WERI-Rb-1 (cell line): ENCODE measurements around the gene RASA3.
A peak's percentile ranks its signal among the peaks of the same experiment; 100 is the strongest.

ENCODE experiments used
- DNase-seq: peaks from one replicate; pipeline ENCODE4 v3.0.0-alpha.2; 2020
- H3K27ac ChIP-seq: fragments of 250-450 bp; sonication (Bioruptor Pico); 2 replicates; pipeline ENCODE4 v1.5.1; 2020; ENCODE audit warnings: mild to moderate bottlenecking, moderate library complexity
- H3K27me3 ChIP-seq: fragments of 250-450 bp; sonication (Bioruptor Pico); 2 replicates; pipeline ENCODE4 v1.5.1; 2021; ENCODE audit warnings: mild to moderate bottlenecking, low read depth, moderate library complexity; ENCODE audit not compliant: insufficient read depth, severe bottlenecking
- H3K36me3 ChIP-seq: fragments of 250-450 bp; sonication (Bioruptor Pico); 2 replicates; pipeline ENCODE4 v1.5.1; 2020; ENCODE audit warnings: mild to moderate bottlenecking, moderate library complexity
- H3K4me3 ChIP-seq: 2 replicates; pipeline ENCODE4 v1.5.1; 2011; ENCODE audit warnings: low read depth, mild to moderate bottlenecking, control low read depth, low read length
- H3K9me3 ChIP-seq: fragments of 250-450 bp; sonication (Bioruptor Pico); 2 replicates; pipeline ENCODE4 v1.5.1; 2021; ENCODE audit warnings: mild to moderate bottlenecking, moderate library complexity; ENCODE audit not compliant: severe bottlenecking
- TF ChIP-seq, protein P1 (sequence below): IDR thresholded peaks from 2 replicates; pipeline ENCODE4 v1.5.1; 2011; ENCODE audit warnings: low read depth, mild to moderate bottlenecking, control low read depth, inconsistent platforms, low read length

RASA3 gene

DNA sequence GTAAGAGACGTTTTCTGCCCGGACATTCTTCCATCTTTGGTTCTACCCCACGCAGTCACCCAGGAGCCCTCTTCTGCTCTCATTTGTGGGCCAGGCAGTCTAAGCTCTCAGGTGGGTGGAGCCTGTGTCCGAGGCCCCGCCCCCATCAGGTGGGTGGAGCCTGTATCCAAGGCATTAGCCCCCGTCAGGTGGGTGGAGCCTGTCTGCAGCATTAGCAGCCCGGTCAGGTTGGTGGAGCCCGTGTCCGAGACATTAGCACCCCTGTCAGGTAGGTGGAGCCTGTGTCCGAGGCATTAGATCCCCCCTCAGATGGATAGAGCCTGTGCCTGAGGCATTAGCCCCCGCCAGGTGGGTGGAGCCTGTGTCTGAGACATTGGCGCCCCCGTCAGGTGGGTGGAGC, 113.1 kb downstream of the RASA3 start:
- peaks cover 6% of the 10 kb centered on the region for H3K36me3 ChIP-seq

DNA sequence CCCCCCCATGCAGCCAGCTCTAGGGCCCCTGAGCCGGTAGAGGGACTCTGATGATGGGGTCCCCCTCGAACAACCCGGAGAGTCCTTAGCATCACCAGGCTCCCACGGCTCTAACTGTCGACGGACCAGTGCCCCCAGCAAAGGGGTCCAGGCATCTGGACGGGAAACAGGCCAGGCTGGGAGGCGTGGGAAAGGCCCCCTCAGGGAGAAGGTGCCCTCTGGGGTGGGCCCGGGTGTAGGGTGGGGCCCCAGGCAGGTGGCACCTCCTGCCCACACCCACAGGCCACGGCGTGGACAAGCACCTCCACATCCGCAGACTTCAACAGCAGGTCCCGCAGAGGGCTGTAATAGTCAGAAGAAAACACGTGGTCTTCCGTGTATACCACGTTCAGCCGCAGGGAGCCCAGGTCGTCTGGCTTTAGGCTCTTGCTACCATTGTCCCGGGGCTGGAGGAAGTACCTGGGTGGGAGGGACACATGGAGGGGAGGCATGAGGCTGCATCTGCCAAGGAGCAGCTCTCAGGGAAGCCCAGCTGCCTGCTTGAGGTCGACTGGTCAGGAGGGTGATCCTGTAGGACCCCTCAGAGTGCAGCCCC, 113.9 kb downstream of the RASA3 start:
- Histone ChIP-seq H3K4me3 (no peak overlapping the region), H3K27me3 (no peaks in the 10 kb centered on the region), H3K9me3 (no peaks in the 10 kb centered on the region), H3K27ac (no peak overlapping the region), H3K36me3 (peaks cover 3% of the 10 kb centered on the region)
- TF ChIP-seq, protein P1, sequence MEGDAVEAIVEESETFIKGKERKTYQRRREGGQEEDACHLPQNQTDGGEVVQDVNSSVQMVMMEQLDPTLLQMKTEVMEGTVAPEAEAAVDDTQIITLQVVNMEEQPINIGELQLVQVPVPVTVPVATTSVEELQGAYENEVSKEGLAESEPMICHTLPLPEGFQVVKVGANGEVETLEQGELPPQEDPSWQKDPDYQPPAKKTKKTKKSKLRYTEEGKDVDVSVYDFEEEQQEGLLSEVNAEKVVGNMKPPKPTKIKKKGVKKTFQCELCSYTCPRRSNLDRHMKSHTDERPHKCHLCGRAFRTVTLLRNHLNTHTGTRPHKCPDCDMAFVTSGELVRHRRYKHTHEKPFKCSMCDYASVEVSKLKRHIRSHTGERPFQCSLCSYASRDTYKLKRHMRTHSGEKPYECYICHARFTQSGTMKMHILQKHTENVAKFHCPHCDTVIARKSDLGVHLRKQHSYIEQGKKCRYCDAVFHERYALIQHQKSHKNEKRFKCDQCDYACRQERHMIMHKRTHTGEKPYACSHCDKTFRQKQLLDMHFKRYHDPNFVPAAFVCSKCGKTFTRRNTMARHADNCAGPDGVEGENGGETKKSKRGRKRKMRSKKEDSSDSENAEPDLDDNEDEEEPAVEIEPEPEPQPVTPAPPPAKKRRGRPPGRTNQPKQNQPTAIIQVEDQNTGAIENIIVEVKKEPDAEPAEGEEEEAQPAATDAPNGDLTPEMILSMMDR = no peak
- no peak for DNase-seq

More for the DNA sequence above, 113.1 kb downstream of the RASA3 start:
- H3K9me3 ChIP-seq = no peaks in the 10 kb centered on the region
- no peak overlapping the region for H3K27ac ChIP-seq
- H3K27me3 ChIP-seq = no peaks in the 10 kb centered on the region
- DNase-seq = peak; percentile 60
- TF ChIP-seq, protein P1 = no peak
- H3K4me3 ChIP-seq = no peak overlapping the region

DNA sequence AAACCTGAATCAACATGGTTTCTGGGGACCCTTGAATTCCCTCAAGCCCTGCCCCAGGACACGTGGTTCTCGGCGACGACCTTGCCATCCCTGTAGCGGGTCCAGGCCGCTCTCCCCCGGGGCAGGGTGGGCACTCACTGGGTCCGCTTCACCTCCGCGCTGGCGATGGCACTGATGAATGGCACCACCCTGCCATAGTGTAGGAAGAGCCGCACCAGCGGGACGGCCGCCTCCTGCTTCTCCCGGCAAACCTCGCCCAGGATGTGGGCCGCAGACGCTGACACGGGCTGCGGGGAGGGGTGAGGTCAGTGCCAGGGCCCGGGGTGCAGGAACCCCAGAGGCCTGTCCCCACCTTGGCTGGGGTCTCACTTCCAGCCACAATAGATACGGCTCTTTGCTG, 114.5 kb downstream of the RASA3 start:
- H3K27ac ChIP-seq = no peak overlapping the region
- DNase-seq = no peak
- no peaks in the 10 kb centered on the region for H3K9me3 ChIP-seq
- no peak overlapping the region for H3K4me3 ChIP-seq
- TF ChIP-seq, protein P1 = no peak
- H3K36me3 ChIP-seq = peaks cover 3% of the 10 kb centered on the region
- no peaks in the 10 kb centered on the region for H3K27me3 ChIP-seq

DNA sequence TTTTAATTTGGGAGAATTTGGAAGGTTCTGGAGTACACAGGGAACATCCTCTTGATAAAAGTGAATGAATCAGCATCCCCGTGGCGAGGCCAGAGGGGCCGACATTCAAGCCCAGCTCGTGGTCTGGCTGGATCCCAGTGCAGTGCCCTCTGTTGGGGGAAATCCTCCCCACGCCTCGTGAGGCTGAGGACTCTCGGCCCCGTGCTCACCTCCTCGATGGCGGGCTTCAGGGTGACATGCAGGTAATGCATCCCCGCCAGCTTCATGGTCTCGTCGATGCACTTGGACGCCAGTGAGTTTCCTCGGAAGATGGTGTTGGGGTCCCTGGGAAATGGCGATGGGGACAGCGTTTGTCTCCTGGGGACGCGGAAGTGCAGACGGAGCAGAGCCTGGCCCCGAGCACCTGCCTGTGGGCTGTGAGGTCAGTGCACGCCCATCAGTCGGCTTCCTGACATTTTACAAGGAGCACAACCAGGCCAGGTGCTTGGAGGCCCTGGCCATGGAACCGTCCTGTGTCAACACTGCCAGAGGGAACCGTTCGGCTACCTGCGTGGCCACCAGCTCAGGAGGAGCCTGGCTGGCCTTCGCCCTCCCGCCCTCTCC, 115.3 kb downstream of the RASA3 start:
- TF ChIP-seq, protein P1 = peak; percentile 80
- DNase-seq = peak; percentile 56
- Histone ChIP-seq H3K9me3 (no peaks in the 10 kb centered on the region), H3K27ac (no peak overlapping the region), H3K27me3 (no peaks in the 10 kb centered on the region), H3K36me3 (peaks cover 3% of the 10 kb centered on the region), H3K4me3 (no peak overlapping the region)

DNA sequence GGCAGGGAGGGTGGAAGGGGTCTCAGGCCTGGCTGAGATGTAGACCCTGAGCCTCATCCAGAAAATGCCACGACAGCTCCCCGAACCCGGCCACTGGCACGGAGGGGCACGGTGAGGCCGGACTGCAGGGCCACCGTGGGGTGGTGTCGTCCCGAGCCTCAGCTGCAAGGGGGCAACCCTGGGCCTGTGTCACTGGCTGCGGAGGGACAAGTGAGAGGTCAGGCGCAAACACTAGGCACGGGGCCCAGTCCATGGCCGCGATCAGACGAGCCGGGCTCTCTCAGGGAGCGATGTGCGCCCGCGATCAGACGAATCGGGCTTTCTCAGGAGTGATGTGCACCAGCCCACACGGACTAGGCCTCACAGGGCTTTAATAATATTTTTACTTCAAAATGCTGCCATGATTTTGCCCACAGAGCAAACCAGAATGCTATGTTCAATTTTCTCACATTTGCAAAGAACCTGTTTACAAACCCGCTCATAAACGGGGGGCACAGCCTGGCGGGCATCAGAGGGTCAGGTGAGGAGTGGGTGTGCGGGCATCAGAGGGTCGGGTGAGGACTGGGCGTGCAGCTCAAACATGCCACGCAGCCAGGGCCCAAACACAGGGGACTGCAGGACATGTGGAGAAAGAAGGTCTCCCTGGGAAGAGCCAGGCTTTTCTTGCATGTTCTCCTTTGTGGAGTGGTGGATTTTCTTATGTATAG, 115.9 kb downstream of the RASA3 start:
- Histone ChIP-seq H3K4me3 (no peak overlapping the region), H3K9me3 (no peaks in the 10 kb centered on the region), H3K27me3 (no peaks in the 10 kb centered on the region), H3K27ac (no peak overlapping the region), H3K36me3 (peaks cover 3% of the 10 kb centered on the region; the same call in 1 of the 2 replicates)
- DNase-seq = no peak
- TF ChIP-seq, protein P1 = no peak
